Measurements from ENCODE around the gene TCP11L1.
"Not testable (repeated sequence)": the region's sequence is repeated elsewhere in the genome, so short reads cannot be mapped to it uniquely, and the experiment has no call there.

Gene TCP11L1

DNA sequence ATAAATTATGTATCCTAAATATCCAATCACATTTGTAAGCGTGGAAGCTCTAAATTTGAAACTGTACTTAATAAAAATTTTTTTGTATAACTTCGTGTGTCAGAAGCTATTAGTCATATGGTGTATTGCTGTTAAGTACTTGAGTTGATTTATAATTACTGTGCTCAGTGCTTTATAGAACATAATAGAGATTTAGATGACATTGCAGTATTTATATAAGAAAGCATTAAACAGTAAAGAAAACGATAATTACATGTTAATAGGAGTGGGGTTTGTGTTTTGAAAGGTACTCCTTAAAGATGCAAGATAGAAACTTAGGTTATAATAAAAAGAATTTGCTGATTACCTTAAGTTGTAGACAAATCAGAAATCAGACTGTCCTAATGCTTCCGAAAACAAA lies 5.9 kb upstream of the TCP11L1 start:
- no peak for DNase-seq

GRCh38 chr11:33035011-33035410 lies 4.4 kb upstream of the TCP11L1 start:
- no peak for DNase-seq

DNA sequence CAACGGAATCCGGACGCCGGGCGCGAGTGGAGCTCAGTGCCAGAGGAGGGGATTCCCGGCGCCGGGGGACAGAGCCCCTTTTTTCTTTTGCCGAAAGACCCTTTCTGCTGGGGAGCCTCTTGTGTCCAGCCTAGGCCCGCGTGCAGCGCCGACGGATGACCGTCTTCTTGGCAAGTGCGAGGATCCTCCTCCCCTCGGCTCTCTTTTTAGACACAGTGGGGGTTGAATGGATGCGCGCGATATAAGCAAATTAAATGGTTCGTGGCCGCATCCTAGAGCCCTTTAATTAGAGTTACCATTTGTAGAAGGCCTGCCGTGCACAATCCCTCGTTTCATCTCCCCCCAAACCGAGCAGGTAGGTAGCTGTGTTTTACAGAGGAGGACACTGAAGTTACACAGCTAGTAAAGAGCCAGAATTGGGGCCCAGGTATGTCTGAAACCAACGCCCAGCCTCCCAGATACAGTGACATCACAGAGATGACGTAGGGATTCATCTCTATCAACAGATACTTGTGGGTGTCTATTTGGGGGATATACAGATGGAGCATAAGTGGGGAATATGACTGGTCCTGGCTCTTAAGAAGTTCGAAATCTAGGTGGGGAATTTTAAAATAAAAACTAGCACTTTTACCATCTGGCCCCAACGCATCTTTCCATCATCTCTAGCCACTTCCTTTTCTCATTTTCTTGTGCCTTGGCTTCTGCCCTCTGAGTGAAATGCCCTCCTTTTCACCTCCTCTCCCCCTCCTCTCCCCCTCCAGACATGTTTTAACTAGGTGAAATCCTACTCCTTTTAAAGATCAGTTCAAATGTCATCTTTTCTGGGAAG lies 875 bp downstream of the TCP11L1 start:
- no peak for DNase-seq

DNA sequence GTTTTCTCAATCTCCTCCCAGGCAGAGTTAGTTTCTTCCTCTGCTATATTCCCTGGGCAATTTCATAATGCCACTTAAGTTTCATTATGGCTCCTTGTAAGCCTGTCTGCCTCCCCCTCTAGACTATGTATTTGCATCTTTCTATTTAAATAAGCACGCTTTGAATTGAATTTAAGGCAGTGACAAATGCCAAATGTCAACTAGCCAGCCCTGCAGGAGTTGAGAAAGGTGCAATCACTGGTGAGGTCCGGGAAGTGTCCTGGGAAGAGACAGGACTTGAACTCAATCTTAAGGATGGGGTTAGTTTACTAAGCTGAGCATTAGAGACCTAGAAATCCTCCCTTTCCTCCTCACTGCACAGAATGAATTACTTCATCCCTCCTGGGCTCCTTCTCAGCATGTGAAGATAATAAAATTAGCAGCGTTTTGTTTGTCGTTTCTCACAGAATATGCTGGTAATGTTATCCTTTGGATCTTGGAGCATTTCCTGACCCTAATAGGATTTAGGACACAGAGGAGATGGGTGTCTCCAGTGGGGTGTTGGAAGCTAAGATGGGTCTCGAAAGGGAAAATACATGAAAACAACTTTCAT lies 1.6 kb downstream of the TCP11L1 start:
- DNase-seq: no peak

DNA sequence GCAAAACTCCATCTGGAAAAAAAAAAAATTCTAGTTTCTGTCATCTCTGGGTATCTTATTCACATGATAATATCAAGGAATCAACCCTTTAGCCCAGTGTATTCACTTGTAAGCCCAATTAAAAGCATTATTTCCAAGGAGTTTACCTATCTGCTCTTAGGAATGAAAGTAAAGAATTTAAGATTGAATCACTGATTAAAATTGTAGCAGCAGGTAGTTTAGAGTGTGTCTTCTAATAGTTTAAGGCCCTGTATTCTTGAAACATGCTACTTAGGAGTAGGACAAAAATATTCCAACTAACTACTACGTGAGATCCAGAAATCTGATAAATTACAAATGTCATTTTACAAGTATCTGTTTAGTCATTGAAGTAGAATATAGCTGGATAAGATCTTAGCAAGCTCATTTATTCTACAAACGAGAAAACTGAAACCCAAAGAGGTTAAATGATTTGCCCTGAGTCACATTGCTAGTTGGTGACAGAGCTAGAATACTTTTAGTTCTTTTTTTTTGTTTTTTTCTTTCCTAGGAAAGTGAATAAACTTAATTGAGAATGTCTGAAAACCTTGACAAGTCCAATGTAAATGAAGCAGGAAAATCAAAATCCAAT lies 4.0 kb downstream of the TCP11L1 start:
- DNase-seq: no peak

GRCh38 chr11:33044285-33044756 lies 4.9 kb downstream of the TCP11L1 start:
- DNase-seq: no peak

- no peak for DNase-seq
Observed at GRCh38 chr11:33045551-33046255, 6.3 kb downstream of the TCP11L1 start.

DNA sequence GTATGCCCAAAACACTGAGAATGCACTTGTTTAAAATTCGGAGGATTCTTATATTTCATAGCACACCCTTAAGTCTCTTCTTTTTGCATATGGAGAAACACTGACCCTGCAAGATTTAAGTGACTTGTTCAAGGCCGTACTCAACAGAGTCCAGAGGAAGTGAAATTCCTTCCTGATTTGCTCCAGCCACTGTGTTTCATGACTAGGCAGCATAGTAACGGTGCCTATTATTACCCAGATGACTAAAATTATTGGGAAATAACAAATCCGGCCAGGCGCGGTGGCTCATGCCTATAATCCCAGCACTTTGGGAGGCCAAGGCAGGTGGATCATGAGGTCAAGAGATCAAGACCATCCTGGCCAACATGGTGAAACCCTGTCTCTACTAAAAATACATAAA lies 9.3 kb downstream of the TCP11L1 start:
- not testable (repeated sequence) for DNase-seq

- DNase-seq: not testable (repeated sequence)
Observed at GRCh38 chr11:33049565-33050408, 10.4 kb downstream of the TCP11L1 start.

GRCh38 chr11:33052231-33052630 lies 12.9 kb downstream of the TCP11L1 start:
- DNase-seq: no peak

GRCh38 chr11:33055375-33055774 lies 16.0 kb downstream of the TCP11L1 start:
- no peak for DNase-seq

DNA sequence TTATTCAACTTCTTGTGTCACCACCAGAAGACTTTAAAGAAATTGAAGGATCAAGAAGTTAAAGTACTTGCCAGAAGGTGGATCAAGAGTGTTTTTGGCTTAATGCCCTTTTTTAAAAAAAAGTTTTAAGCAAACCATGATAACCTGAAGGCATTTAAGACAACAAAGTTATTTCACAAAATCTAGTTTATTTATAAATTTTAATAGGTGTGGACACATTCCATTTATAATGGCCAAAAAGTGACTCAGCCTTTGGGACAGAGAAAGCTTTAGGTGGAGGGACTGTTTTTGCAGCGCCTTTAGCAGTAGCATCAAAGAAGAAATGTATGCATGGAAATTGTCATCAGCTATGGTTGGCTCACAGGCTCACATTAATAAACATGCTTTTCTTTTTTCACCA lies 17.9 kb downstream of the TCP11L1 start:
- no peak for DNase-seq

- DNase-seq: no peak
Observed at GRCh38 chr11:33059331-33060007, 20.1 kb downstream of the TCP11L1 start.

- DNase-seq: no peak
Observed at GRCh38 chr11:33060271-33060670, 20.9 kb downstream of the TCP11L1 start.

GRCh38 chr11:33062137-33062536 lies 22.8 kb downstream of the TCP11L1 start:
- DNase-seq: no peak

- DNase-seq: peak; percentile 78
Observed at GRCh38 chr11:33063326-33063881, 24.0 kb downstream of the TCP11L1 start.

- peak; percentile 16 for DNase-seq
Observed at GRCh38 chr11:33064033-33064825, 24.9 kb downstream of the TCP11L1 start.

DNA sequence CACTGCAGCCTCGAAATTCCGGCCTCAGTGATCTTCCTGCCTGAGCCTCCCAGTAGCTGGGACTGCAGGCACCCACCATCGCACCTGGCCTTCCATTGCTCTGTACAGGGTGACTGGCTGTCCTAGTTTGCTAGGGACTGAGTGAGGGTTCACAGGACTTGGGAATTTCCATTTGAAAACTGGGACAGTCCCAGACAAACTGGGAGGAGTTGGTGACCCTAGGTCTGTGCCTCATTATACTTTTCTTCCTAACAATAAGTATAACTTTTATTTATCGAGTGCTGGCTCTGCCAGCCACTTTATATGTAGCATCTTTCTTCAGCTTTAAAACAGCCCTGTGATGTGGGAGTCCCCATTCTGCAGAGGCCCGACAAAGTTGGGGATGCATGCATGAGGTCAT lies 25.5 kb downstream of the TCP11L1 start:
- DNase-seq: no peak

GRCh38 chr11:33065445-33066178 lies 26.2 kb downstream of the TCP11L1 start:
- no peak for DNase-seq

DNA sequence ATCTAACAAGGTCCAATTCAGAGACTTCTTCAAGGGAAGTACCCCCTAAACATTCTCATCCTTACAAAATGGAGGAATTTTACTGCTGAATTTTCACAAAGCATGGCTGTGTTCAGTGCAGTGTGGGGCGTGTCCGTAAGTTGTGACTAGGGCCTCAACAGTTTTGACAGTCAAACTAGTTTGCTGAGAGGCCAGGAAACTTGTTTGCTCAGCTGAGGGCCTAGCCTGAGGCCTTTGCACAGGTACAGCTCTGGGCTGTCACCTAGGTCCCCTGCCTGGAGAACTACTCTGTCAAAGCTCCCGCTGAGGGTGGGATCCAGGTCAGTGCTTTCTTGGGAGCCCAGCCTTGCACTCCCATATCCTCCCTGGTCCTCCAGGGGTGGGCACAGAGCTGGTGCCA lies 27.9 kb downstream of the TCP11L1 start:
- DNase-seq: no peak
